Activated CD8-positive, alpha-beta T cell treated with anti-CD3 and anti-CD28 coated beads, Interleukin-2, amount 10 ng/mL, durations not matched to agents 7 days and 5 days (primary cell): ENCODE measurements around the gene TENT4B. TPM values are rescaled to one million over a fixed set of nuclear protein-coding genes. Genes with fewer than 3 reads are reported as not detected.
A peak's percentile ranks its signal among the peaks of the same experiment; 100 is the strongest.

Source experiments
- ATAC-seq: fragments of 150-1000 bp; cut with Tn5 transposase; one replicate; pipeline ENCODE4 v1.10.0; 2021; ENCODE audit warnings: moderate library complexity
- CTCF ChIA-PET: fragments of 350-600 bp; sonication (Branson Sonifier 250); formaldehyde crosslinking; loops from one replicate; lab custom pipeline; 2021; ENCODE audit warnings: antibody characterized with exemption; lab: Charles Lee
- POLR2A ChIA-PET: fragments of 350-600 bp; sonication (Branson Sonifier 250); formaldehyde crosslinking; loops from one replicate; lab custom pipeline; 2021; ENCODE audit warnings: antibody characterized with exemption; lab: Charles Lee
- DNase-seq: peaks from one replicate; pipeline ENCODE4 v3.0.0-alpha.2; 2020
- H3K27ac Mint-ChIP-seq: one replicate; pipeline ENCODE4 v1.8.0; 2021; ENCODE audit warnings: mild to moderate bottlenecking, mixed read lengths
- H3K27me3 Mint-ChIP-seq: one replicate; pipeline ENCODE4 v1.8.0; 2021; ENCODE audit warnings: low read depth, mixed read lengths
- H3K36me3 Mint-ChIP-seq: one replicate; pipeline ENCODE4 v1.8.0; 2021; ENCODE audit warnings: low read depth, mixed read lengths
- H3K4me1 Mint-ChIP-seq: one replicate; pipeline ENCODE4 v1.8.0; 2021; ENCODE audit warnings: low read depth, mixed read lengths
- H3K4me3 Mint-ChIP-seq: one replicate; pipeline ENCODE4 v1.8.0; 2021; ENCODE audit warnings: mild to moderate bottlenecking, mixed read lengths
- H3K9me3 Mint-ChIP-seq: one replicate; pipeline ENCODE4 v1.8.0; 2022; ENCODE audit warnings: mixed read lengths; ENCODE audit not compliant: insufficient read depth
- total RNA-seq, 2 experiments: library from RNA; stranded (reverse); gene quantifications; one replicate each; pipeline ENCODE4 v1.2.3, GENCODE V29; 2021

The TENT4B gene
- total RNA-seq, 2 experiments from 2014 or later, result 17.3 to 18.0 TPM

DNA sequence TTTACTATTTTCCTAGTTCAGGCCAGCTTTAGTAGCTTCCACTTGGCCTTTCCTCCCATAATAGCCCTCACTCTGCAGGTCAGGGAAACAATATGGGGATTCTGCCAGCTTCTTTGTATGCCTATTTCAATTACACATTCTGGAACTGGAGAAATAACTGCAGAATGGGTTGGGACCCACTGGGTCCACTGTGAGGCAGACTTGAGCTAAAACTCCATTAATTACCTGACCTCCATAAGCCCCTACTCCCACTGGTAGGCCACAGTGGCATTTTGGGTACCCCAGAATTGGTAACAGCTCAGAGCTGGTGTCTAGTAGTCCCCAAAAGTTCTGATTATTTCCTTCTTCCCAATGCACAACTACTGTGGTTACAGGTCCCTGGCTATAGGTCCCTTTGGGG lies 16.7 kb upstream of the TENT4B start:
- no peaks in the 10 kb centered on the region for H3K9me3 Mint-ChIP-seq
- H3K36me3 Mint-ChIP-seq, result no peaks in the 10 kb centered on the region
- POLR2A ChIA-PET, result interaction anchor here (1.3 kb wide), 1 partner anchor 71 kb away, joined by 3 read pairs; the partner anchor contains the start of gene HEATR3
- no peak overlapping the region for H3K4me3 Mint-ChIP-seq
- no peak for DNase-seq
- CTCF ChIA-PET, result interaction anchor here (1.1 to 3.5 kb wide), 5 partner anchors 12 to 218 kb away, joined by 3 to 36 read pairs (median 6); partner anchors contain the start of gene CNEP1R1
- ATAC-seq, result no peak
- H3K27me3 Mint-ChIP-seq, result peaks cover 5% of the 10 kb centered on the region
- no peak overlapping the region for H3K27ac Mint-ChIP-seq
- H3K4me1 Mint-ChIP-seq, result no peaks in the 10 kb centered on the region

DNA sequence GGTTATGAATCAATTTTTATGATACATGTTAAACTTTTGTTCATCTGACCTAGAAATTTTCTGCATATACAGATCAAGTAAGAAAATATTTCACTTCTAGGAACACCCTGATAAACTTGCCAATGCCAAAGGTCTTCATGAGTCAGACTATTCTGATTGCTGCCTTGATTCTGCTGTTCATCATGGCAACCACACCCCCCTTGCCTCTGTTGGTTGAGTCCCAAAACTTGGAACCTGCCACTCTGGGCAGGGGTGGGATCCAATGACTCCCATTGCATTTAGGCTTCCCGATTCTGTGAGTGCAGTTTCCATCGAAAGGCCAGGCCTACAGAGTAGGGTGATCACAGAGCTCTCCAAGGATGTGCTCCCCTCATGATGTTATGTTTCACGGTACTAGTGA lies 15.8 kb upstream of the TENT4B start:
- no peaks in the 10 kb centered on the region for H3K4me1 Mint-ChIP-seq
- peaks cover 3% of the 10 kb centered on the region for H3K27me3 Mint-ChIP-seq
- no peaks in the 10 kb centered on the region for H3K9me3 Mint-ChIP-seq
- H3K36me3 Mint-ChIP-seq, result no peaks in the 10 kb centered on the region
- ChIA-PET POLR2A (no interaction called here), CTCF (interaction anchor here (0.6 to 0.9 kb wide), 2 partner anchors 73 to 217 kb away, joined by 3 read pairs; no protein-coding TSS in a partner anchor)
- DNase-seq (no peak), ATAC-seq (no peak)
- no peak overlapping the region for H3K27ac Mint-ChIP-seq
- no peak overlapping the region for H3K4me3 Mint-ChIP-seq

DNA sequence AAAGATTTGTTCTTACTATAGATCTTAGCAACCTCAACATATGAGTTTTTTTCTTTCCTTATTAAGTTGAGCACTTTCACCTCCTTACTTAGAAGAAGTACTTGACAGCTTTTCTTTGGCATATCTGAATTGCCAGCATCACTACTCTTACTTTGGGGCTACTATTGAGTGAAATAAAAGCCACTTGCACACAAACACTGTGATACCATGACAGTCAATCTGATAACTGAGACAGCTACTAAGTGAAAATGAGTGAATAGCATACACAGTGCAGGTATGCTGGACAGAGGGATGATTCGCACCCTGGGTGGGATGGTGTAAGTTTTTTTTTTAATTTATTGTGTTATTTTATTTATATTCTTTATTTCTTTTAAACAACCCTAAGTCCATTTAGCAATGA lies 13.5 kb upstream of the TENT4B start:
- no peaks in the 10 kb centered on the region for H3K36me3 Mint-ChIP-seq
- DNase-seq (no peak), ATAC-seq (no peak)
- ChIA-PET CTCF (interaction anchor here (0.5 kb wide), 1 partner anchor 1896 kb away, joined by 3 read pairs; no protein-coding TSS in a partner anchor), POLR2A (no interaction called here)
- no peak overlapping the region for H3K4me3 Mint-ChIP-seq
- no peaks in the 10 kb centered on the region for H3K4me1 Mint-ChIP-seq
- no peaks in the 10 kb centered on the region for H3K27me3 Mint-ChIP-seq
- H3K27ac Mint-ChIP-seq, result no peak overlapping the region
- no peaks in the 10 kb centered on the region for H3K9me3 Mint-ChIP-seq

DNA sequence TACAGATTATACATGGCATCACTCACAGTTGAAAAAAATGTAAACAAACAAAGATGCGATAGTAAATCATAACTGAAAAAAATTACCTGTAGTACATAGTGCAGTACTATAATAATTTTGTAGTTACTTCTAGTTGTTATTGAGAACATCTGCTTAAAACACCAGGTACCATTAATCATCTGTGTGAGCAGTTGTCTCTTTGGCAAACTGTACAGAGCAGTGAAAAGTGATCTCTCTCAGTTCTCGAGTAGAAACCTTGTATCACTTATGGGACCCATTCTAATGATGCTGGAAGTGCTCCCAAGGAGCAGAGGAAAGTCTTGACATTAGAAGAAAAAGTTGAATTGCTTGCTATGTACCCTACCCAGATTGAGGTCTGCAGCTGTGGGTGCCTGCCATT lies 8.9 kb upstream of the TENT4B start:
- DNase-seq (no peak), ATAC-seq (no peak)
- POLR2A ChIA-PET, result no interaction called here
- Mint-ChIP-seq H3K27ac (no peak overlapping the region), H3K9me3 (no peaks in the 10 kb centered on the region), H3K27me3 (no peaks in the 10 kb centered on the region), H3K4me1 (no peaks in the 10 kb centered on the region), H3K36me3 (no peaks in the 10 kb centered on the region), H3K4me3 (no peak overlapping the region)
- CTCF ChIA-PET, result interaction anchor here (1.0 kb wide), 1 partner anchor 66 kb away, joined by 4 read pairs; no protein-coding TSS in a partner anchor

DNA sequence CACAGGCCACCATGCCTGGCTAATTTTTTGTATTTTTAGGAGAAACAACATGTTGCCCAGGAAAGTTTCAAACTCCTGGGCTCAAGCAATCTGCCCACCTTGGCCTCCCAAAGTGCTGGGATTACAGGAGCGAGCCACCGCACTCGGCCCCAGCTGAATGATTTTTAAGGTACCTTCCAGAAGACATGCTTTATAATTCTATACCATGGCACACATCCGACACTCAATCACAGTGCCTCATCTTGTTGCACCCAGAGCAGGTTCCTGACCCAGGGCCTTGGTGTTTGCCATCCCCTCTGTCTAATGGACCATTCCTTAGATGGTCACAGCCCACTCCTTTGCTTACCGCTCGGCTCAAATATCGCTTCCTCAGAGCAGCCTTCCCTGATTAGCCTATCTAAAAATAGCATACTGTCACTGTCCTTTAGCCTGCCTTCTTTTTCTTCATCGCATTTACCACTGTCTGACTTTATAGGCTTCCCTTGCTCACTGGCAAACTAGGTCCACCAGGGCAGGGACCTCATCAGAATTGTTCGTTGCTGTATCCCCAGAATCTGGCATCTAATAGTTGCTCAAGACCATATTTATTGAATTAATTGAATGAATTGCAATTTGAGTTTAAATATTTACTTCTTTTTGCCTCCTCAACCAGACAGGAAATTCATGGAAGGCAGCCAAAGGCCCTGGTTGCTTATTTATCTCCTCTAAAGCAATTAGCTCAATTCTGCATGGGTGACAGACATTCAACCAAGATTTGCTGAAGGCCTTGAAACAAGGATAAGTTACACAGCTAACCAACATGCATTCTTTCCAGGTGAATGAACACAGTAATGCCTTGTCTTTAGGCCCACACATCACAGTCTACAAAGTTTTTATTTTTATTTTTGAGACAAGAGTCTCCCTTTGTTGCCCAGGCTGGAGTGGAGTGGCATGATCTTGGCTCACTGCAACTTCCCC lies 6.3 kb upstream of the TENT4B start:
- ChIA-PET CTCF (interaction anchor here (0.6 to 2.0 kb wide), 3 partner anchors 79 to 635 kb away, joined by 3 to 7 read pairs (median 3); partner anchors contain the start of gene CNEP1R1), POLR2A (interaction anchor here (0.6 to 0.7 kb wide), 2 partner anchors 124 to 1878 kb away, joined by 3 read pairs; no protein-coding TSS in a partner anchor)
- Mint-ChIP-seq H3K4me3 (no peak overlapping the region), H3K9me3 (no peaks in the 10 kb centered on the region), H3K27ac (no peak overlapping the region), H3K27me3 (no peaks in the 10 kb centered on the region), H3K36me3 (no peaks in the 10 kb centered on the region), H3K4me1 (peaks cover 7% of the 10 kb centered on the region)
- DNase-seq (no peak), ATAC-seq (no peak)

DNA sequence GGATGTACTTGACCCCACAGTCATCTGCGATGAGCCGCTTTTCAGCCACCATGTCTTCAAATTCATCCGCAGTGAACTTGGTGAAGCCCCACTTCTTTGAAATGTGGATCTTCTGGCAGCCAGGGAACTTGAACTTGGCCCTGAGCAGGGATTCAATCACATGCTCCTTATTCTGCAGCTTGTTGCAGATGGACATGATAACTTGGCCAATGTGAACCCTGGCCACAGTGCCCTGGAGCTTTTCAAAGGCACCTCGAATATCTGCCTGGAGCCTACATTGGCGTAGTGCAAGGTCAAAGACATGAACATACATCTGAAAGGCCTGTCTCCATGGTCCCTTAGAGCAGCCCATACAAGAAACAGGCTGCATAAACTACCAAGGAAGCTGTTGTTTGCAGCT lies 1.8 kb upstream of the TENT4B start:
- Mint-ChIP-seq H3K27ac (no peak overlapping the region), H3K4me1 (peaks cover 25% of the 10 kb centered on the region), H3K36me3 (peaks cover 11% of the 10 kb centered on the region), H3K4me3 (peak overlapping the region; percentile 88), H3K27me3 (no peaks in the 10 kb centered on the region), H3K9me3 (no peaks in the 10 kb centered on the region)
- POLR2A ChIA-PET, result interaction anchor here (1.0 to 1.8 kb wide), 4 partner anchors 14 to 44 kb away, joined by 3 to 5 read pairs (median 4); no protein-coding TSS in a partner anchor
- DNase-seq (no peak), ATAC-seq (no peak)
- CTCF ChIA-PET, result interaction anchor here (0.8 to 2.5 kb wide), 12 partner anchors 9 to 734 kb away, joined by 3 to 20 read pairs (median 4); partner anchors contain the start of genes CNEP1R1 and HEATR3

DNA sequence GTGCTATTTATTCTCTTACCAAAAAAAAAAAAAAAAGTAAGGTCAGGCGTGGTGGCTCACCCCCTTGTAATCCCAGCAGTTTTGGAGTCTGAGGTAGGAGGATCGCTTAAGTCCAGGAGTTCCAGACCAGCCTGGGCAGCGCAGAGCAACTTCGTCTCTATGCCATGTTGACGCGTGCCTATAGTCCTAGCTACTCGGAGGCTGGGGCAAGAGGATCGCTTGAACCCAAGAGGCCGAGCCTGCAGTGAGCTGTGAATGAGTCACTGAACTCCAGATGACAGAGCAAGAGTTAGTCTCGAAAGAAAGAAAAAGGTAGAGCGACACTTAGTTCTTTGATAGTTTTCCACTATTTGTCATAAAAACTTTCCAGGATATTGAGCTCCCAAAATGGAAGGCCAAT lies 1.4 kb upstream of the TENT4B start:
- H3K4me3 Mint-ChIP-seq, result peak overlapping the region; percentile 88
- peak overlapping the region; percentile 95 for H3K27ac Mint-ChIP-seq
- ChIA-PET CTCF (interaction anchor here (0.8 to 2.5 kb wide), 13 partner anchors 9 to 733 kb away, joined by 3 to 20 read pairs (median 4); partner anchors contain the start of genes CNEP1R1 and HEATR3), POLR2A (interaction anchor here (0.9 to 1.8 kb wide), 6 partner anchors 13 to 86 kb away, joined by 3 to 5 read pairs (median 4); partner anchors contain the start of gene HEATR3)
- no peaks in the 10 kb centered on the region for H3K9me3 Mint-ChIP-seq
- H3K4me1 Mint-ChIP-seq, result peaks cover 28% of the 10 kb centered on the region
- no peaks in the 10 kb centered on the region for H3K27me3 Mint-ChIP-seq
- peaks cover 13% of the 10 kb centered on the region for H3K36me3 Mint-ChIP-seq
- no peak for DNase-seq
- ATAC-seq, result no peak

DNA sequence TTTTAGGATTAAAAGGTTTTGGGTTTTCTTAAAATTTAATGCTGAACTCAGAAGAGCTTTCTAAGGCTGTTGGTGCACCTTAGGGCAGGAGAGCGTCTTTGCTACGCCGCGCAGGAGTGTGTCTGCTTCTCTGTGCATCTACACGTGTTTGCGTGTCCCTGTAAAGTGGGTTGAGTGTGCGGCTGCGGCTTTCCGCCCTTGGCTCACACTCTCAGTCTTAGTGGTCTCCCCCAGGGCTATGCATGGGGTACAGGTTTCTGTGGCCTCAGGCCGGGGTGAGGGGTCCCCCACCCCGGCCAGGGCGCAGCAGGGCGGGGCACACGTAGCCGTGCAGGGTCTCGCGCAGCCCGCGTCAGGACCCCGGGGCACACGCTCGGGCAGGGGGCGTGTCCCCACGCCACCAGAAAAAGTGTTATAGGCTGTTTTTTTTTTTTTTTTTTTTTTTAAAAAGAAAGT lies 727 bp upstream of the TENT4B start:
- ChIA-PET CTCF (interaction anchor here (1.1 to 2.5 kb wide), 12 partner anchors 8 to 513 kb away, joined by 3 to 20 read pairs (median 4); partner anchors contain the start of genes CNEP1R1 and HEATR3), POLR2A (interaction anchor here (0.9 to 1.8 kb wide), 6 partner anchors 12 to 86 kb away, joined by 3 to 5 read pairs (median 4); partner anchors contain the start of gene HEATR3)
- peak; percentile 86 for DNase-seq
- Mint-ChIP-seq H3K9me3 (no peaks in the 10 kb centered on the region), H3K4me1 (peaks cover 32% of the 10 kb centered on the region), H3K27me3 (no peaks in the 10 kb centered on the region), H3K4me3 (peak overlapping the region; percentile 88), H3K36me3 (peaks cover 17% of the 10 kb centered on the region), H3K27ac (peak overlapping the region; percentile 95)
- peak; percentile 54 for ATAC-seq

DNA sequence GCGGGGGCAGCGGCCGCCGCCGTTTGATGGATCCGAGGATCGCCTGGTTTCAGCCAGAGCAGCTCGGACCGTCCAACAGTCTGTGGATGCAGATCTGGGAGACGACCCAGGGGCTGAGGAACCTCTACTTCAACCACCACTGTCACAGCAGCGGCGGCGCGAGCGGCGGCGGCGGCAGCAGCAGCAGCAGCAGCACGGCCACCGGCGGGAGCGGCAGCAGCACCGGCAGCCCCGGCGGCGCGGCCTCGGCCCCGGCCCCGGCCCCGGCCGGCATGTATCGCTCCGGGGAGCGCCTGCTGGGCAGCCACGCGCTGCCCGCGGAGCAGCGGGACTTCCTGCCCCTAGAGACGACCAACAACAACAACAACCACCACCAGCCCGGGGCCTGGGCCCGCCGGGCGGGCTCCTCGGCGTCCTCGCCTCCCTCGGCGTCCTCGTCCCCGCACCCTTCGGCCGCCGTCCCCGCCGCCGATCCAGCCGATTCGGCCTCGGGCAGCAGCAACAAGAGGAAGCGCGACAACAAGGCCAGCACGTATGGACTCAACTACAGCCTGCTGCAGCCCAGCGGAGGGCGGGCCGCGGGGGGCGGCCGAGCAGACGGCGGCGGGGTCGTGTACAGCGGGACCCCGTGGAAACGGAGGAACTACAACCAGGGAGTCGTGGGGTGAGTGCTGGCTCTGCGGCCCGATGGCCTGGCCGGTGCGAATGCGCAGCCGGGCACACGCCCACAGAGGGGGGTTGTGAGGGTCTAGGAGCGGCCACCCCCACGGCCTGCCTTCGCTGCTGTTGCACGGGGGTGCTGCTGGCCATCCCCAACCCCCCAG lies 702 bp downstream of the TENT4B start:
- DNase-seq (peak; percentile 50), ATAC-seq (peak; percentile 24)
- peaks cover 21% of the 10 kb centered on the region for H3K36me3 Mint-ChIP-seq
- POLR2A ChIA-PET, result no interaction called here
- no peaks in the 10 kb centered on the region for H3K27me3 Mint-ChIP-seq
- CTCF ChIA-PET, result no interaction called here
- peak overlapping the region; percentile 75 for H3K4me3 Mint-ChIP-seq
- peak overlapping the region; percentile 68 for H3K27ac Mint-ChIP-seq
- H3K9me3 Mint-ChIP-seq, result no peaks in the 10 kb centered on the region
- H3K4me1 Mint-ChIP-seq, result peaks cover 38% of the 10 kb centered on the region

DNA sequence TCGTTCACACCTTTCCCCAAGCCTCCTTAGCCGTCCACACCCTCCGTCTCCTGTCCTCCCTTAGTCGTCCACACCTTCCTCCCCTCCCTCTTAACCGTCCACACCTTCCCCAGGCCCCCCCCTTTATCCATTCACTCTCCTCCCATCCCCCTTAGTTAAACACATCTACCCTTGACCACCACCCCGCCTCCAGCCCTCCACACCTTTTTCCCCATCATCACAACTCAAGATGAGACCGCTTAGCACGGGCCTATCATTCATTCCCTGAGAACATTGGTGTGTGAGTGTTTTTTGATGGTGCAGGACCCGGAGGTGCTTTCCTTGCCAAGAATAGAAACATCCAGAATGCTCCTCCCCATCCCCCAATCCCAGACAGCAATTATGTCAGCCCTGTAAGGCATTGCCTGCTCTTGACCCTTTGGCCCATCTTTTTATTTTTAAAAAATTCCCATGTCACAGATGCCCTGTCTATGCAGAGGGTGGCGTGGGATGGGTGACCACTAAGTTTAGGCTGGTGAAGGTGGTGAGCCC lies 1.4 kb downstream of the TENT4B start:
- ChIA-PET POLR2A (interaction anchor here (1.2 kb wide), 1 partner anchor 12 kb away, joined by 7 read pairs; no protein-coding TSS in a partner anchor), CTCF (interaction anchor here (1.0 to 3.9 kb wide), 8 partner anchors 13 to 173 kb away, joined by 3 to 31 read pairs (median 5); partner anchors contain the start of gene CNEP1R1)
- ATAC-seq (no peak), DNase-seq (no peak)
- peak overlapping the region; percentile 63 for H3K27ac Mint-ChIP-seq
- peak overlapping the region; percentile 75 for H3K4me3 Mint-ChIP-seq
- peaks cover 39% of the 10 kb centered on the region for H3K4me1 Mint-ChIP-seq
- H3K36me3 Mint-ChIP-seq, result peaks cover 23% of the 10 kb centered on the region
- no peaks in the 10 kb centered on the region for H3K27me3 Mint-ChIP-seq
- no peaks in the 10 kb centered on the region for H3K9me3 Mint-ChIP-seq
